ENCODE results near the gene FAM20B. TPM values are rescaled to one million over a fixed set of nuclear protein-coding genes. Genes with fewer than 3 reads are reported as not detected.

Gene FAM20B
- total RNA-seq, 1 donor = 41.5 TPM

DNA sequence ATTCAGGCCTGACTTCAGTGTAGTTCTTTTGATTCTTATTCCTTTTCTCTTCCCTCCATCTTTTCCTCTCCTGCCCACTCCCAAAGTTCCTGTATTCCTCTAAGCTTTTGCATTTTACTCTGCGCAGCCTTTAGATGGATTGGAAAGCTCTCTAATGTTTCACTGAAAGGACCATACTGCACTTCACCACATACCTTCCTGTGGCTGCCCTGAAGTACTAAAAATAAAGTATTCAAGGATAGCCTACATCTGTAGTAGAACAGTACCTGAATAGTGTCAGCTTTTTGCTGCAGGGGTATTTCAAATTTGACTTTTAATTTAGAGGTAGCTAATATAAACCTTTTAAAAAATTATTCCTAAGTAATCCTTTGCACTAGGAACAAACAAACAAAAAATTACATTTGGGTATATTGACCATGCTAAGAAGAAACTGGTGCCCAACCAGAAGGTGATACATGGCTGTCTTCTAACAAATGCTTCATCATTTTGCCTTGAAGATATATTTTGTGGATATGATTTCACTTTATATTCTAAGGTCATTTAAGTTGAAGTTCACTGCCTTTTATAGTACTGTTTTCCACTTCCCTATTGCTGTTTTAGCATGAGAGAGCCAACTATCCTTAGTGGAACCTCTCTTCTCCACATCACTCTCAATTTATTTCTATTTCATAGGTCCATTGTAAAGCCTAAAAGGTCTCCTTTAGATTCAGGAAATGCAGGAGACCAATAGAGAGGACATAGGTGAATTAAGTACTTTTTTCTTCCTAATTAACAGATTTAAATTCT is 22.8 kb downstream of the FAM20B start:
- DNase-seq (ENCODE audit: low read depth) = no peak
- TF ChIP-seq, protein P1, sequence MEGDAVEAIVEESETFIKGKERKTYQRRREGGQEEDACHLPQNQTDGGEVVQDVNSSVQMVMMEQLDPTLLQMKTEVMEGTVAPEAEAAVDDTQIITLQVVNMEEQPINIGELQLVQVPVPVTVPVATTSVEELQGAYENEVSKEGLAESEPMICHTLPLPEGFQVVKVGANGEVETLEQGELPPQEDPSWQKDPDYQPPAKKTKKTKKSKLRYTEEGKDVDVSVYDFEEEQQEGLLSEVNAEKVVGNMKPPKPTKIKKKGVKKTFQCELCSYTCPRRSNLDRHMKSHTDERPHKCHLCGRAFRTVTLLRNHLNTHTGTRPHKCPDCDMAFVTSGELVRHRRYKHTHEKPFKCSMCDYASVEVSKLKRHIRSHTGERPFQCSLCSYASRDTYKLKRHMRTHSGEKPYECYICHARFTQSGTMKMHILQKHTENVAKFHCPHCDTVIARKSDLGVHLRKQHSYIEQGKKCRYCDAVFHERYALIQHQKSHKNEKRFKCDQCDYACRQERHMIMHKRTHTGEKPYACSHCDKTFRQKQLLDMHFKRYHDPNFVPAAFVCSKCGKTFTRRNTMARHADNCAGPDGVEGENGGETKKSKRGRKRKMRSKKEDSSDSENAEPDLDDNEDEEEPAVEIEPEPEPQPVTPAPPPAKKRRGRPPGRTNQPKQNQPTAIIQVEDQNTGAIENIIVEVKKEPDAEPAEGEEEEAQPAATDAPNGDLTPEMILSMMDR (IDR thresholded peaks at IDR 0.05; ENCODE audit: insufficient read depth, low read length) = no peak

DNA sequence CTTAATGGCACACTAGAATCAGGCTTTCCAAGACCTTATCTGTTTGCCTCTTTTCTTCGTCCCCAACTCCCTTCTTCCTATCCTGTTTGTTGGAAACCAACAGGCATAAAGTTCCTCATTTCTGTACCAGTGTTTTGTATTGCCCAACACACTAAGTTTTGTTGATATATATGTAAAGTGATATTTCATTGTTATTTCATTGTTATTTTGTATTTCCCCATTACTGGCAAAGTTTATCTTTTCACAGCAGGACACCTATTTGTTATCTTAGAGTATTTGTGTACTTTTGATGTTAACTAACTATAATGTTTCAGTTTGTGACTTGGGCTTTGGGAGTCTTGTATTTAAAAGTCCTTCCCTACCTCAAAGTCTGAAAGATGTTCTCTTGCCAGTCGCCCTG is 27.1 kb downstream of the FAM20B start:
- H3K4me3 ChIP-seq (ENCODE audit: low read depth, low read length) = no peak overlapping the region
- TF ChIP-seq, protein P1 (IDR thresholded peaks at IDR 0.05; ENCODE audit: insufficient read depth, low read length) = no peak
- DNase-seq (ENCODE audit: low read depth) = no peak

More for the DNA sequence above, 22.8 kb downstream of the FAM20B start:
- no peak overlapping the region for H3K4me3 ChIP-seq (ENCODE audit: low read depth, low read length)

DNA sequence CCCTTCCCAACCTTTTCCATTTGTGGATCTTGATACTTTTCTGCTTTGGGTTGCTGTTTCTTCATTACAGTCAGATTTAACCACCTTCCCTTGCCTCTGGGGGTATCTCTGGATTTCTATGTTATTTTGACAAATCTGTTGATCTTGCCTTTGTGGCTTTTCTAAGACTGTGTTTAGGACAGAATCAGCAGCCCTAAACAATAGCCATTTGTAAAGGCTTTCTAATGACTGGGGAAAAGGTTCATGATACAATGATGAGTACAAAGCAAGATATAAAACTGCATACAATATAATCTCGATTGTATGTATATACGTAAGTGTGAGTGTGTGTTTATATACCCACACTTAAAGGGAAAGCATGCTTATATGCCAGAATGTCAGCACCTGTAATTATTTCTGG is 27.8 kb downstream of the FAM20B start:
- TF ChIP-seq, protein P1 (IDR thresholded peaks at IDR 0.05; ENCODE audit: insufficient read depth, low read length) = no peak
- no peak overlapping the region for H3K4me3 ChIP-seq (ENCODE audit: low read depth, low read length)
- DNase-seq (ENCODE audit: low read depth) = no peak

DNA sequence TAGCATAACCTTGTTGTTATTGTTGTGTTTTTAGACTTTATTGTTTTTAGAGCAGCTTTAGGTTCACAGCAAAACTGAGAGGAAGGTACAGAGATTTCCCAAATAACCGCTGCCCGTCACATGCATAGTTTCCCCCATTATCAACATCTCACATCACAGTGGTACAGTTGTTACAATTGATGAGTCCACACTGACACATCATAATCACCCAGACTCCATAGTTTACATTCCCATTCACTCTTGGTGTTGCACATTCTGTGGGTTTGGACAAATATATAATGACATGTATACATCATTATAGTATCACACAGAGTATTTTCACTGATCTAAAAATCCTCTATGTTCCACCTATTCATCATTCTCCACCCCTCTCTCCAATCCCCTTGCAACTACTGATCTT is 30.2 kb downstream of the FAM20B start:
- TF ChIP-seq, protein P1 (IDR thresholded peaks at IDR 0.05; ENCODE audit: insufficient read depth, low read length) = no peak
- DNase-seq (ENCODE audit: low read depth) = no peak
- H3K4me3 ChIP-seq (ENCODE audit: low read depth, low read length) = no peak overlapping the region

DNA sequence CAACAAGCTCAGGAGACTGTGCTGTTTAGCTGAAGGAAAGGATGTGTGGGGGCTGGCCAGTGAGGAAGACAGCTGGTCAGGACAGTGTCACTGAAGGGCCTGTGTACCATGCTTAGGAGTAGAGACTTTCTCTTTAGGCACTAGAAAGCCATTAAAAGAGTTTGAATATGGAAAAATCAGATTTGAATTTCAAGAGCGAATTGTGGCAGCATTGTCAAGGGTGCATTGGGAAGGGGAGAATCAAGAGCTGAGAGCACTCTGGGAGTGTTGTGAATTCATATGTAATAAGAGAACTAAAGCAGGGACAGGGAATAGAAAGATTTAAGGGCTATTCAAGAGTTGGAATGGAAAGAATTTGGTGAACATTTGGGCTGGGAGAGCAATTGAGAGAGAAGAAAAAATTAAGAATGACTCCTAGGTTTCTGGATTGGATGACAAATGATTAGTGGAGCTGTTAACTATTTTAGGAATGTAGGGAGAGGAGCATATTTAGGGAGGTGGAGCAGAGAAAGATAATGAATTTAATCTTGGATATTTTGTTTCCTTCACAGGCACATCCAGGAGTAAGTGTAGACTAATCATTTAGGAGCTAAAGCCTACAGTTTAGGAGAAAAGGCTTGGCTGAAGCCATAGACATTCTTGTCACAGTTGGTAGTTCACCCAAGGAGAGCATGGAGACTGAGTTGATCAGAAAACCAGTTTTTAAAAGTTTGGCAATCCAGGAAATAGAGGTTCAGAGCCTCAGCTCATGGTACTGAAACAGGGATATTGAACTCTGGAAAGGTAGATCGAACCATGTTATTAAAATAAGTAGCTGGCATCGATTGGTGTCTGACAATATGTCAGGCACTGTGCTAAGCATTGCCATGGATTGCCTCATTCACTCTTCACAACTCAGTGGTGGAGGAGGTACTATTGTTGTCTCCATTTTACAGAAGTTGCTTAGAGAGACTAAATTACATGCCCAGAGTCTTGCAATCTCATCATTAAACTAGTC is 33.1 kb downstream of the FAM20B start:
- no peak overlapping the region for H3K4me3 ChIP-seq (ENCODE audit: low read depth, low read length)
- DNase-seq (ENCODE audit: low read depth) = peak; percentile 76
- TF ChIP-seq, protein P1 (IDR thresholded peaks at IDR 0.05; ENCODE audit: insufficient read depth, low read length) = no peak

DNA sequence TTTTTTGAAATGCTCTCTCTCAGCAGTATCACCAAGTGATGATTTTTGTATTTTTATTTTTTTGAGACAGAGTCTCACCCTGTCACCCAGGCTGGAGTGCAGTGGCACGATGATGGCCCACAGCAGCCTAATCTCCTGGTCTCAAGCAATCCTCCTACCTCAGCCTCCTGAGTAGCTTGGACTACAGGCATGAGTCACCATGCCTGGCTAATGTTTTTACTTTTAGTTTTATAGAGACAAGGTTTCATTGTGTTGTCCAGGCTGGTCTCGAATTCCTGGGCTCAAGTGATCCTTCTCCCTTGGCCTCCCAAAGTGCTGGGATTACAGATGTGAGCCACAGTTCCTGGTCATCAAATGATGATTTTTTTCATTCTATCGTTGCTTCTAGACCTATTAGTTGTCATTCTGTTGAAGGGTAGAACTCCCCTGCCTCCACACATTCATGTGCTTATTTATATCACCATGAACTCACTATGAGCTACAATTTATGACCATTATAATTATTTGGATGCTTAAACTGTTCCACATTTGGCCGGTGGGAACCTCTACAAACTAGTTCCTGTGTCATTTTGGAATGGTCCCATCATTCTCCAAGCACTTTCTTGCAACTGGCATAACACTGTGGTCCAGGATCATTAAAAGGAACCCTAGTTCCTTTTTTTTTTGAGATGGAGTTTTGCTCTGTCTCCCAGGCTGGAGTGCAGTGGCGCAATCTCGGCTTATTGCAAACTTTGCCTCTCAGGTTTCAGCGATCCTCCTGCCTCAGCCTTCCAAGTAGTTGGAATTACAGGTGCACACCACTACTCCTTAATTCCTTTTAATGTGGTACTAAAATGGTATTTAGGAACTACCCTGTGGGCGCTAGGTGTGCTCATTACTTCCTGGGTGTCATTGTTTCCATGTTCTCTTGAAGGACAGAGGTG is 35.9 kb downstream of the FAM20B start:
- H3K4me3 ChIP-seq (ENCODE audit: low read depth, low read length) = no peak overlapping the region
- TF ChIP-seq, protein P1 (IDR thresholded peaks at IDR 0.05; ENCODE audit: insufficient read depth, low read length) = no peak
- DNase-seq (ENCODE audit: low read depth) = no peak
